ENCODE results near the gene ADAT2. TPM values are rescaled to one million over a fixed set of nuclear protein-coding genes. Genes with fewer than 3 reads are reported as not detected.

Gene ADAT2
- polyA plus RNA-seq, 4 donors, result 0.81 to 31.6 (median 2.8) TPM

- Histone ChIP-seq H3K9me3 (ENCODE audit: control insufficient read depth in 2 of 2, insufficient read depth in 1 of 2, low read depth in 1 of 2, low read length in 1 of 2) (no peaks in the 10 kb centered on the region), H3K27ac (ENCODE audit: low read depth in 1 of 3, low read length in 2 of 3) (no peak overlapping the region), H3K36me3 (ENCODE audit: control insufficient read depth in 3 of 3, insufficient read depth in 2 of 3, low read depth in 1 of 3, low read length in 3 of 3) (no peaks in the 10 kb centered on the region), H3K4me3 (ENCODE audit: low read depth in 1 of 3, low read length in 3 of 3) (no peak overlapping the region), H3K4me1 (ENCODE audit: control insufficient read depth in 3 of 3, insufficient read depth in 2 of 3, low read depth in 1 of 3, low read length in 2 of 3) (no peaks in the 10 kb centered on the region), H3K27me3 (ENCODE audit: control insufficient read depth in 3 of 3, insufficient read depth in 3 of 3, low read length in 3 of 3) (no peaks in the 10 kb centered on the region)
- WGBS, 3 donors, result 91 to 96% (median 91%) methylated on average over 3 of the region's 3 CpGs
- no peak for DNase-seq
- FAIRE-seq, result no peak
These were observed 74.1 kb downstream of the ADAT2 start for GRCh38 chr6:143376375-143376774.

GRCh38 chr6:143375022-143375585 is 75.4 kb downstream of the ADAT2 start:
- DNase-seq (no peak), FAIRE-seq (no peak)
- H3K27ac ChIP-seq (ENCODE audit: low read depth in 1 of 3, low read length in 2 of 3), result no peak overlapping the region
- H3K27me3 ChIP-seq (ENCODE audit: control insufficient read depth in 3 of 3, insufficient read depth in 3 of 3, low read length in 3 of 3), result no peaks in the 10 kb centered on the region
- no peaks in the 10 kb centered on the region for H3K36me3 ChIP-seq (ENCODE audit: control insufficient read depth in 3 of 3, insufficient read depth in 2 of 3, low read depth in 1 of 3, low read length in 3 of 3)
- no peaks in the 10 kb centered on the region for H3K4me1 ChIP-seq (ENCODE audit: control insufficient read depth in 3 of 3, insufficient read depth in 2 of 3, low read depth in 1 of 3, low read length in 2 of 3)
- 69 to 82% (median 74%) methylated on average over 5 of the region's 5 CpGs for WGBS, 3 donors
- H3K4me3 ChIP-seq (ENCODE audit: low read depth in 1 of 3, low read length in 3 of 3), result no peak overlapping the region
- no peaks in the 10 kb centered on the region for H3K9me3 ChIP-seq (ENCODE audit: control insufficient read depth in 2 of 2, insufficient read depth in 1 of 2, low read depth in 1 of 2, low read length in 1 of 2)

- Histone ChIP-seq H3K27me3 (ENCODE audit: control insufficient read depth in 3 of 3, insufficient read depth in 3 of 3, low read length in 3 of 3) (no peaks in the 10 kb centered on the region), H3K27ac (ENCODE audit: low read depth in 1 of 3, low read length in 2 of 3) (no peak overlapping the region), H3K36me3 (ENCODE audit: control insufficient read depth in 3 of 3, insufficient read depth in 2 of 3, low read depth in 1 of 3, low read length in 3 of 3) (no peaks in the 10 kb centered on the region), H3K4me1 (ENCODE audit: control insufficient read depth in 3 of 3, insufficient read depth in 2 of 3, low read depth in 1 of 3, low read length in 2 of 3) (no peaks in the 10 kb centered on the region), H3K9me3 (ENCODE audit: control insufficient read depth in 2 of 2, insufficient read depth in 1 of 2, low read depth in 1 of 2, low read length in 1 of 2) (no peaks in the 10 kb centered on the region), H3K4me3 (ENCODE audit: low read depth in 1 of 3, low read length in 3 of 3) (no peak overlapping the region)
- 33 to 48% (median 38%) methylated on average over 2 of the region's 2 CpGs for WGBS, 3 donors
- FAIRE-seq (no peak), DNase-seq (no peak)
These were observed 76.5 kb downstream of the ADAT2 start for GRCh38 chr6:143374014-143374413.

Other genes with a start within 250 kb of the ADAT2 start
- gene PEX3, start 110 bp upstream of the ADAT2 start, polyA plus RNA-seq, result 10 to 100 TPM in 1 of 4 donors, 1 to 10 TPM in 3; 6.2 to 25.2 (median 8.9) TPM
- gene FUCA2, start 61.0 kb upstream of the ADAT2 start, polyA plus RNA-seq, result 100 to 1,000 TPM in 1 of 4 donors, 10 to 100 TPM in 3; 22.8 to 173 (median 43.7) TPM
- gene PHACTR2, start 227.3 kb upstream of the ADAT2 start, polyA plus RNA-seq, result 10 to 100 TPM in 1 of 4 donors, 1 to 10 TPM in 3; 6.8 to 26.0 (median 8.6) TPM